Osteoblast (primary cell): ENCODE measurements around the gene MED13L. TPM values are rescaled to one million over a fixed set of nuclear protein-coding genes. Genes with fewer than 3 reads are reported as not detected.

Experiments
- DNase-seq: peaks from one replicate; pipeline ENCODE4 v3.0.0; 2011; ENCODE audit warnings: low spot score, mixed read lengths; ENCODE audit not compliant: insufficient read length; ENCODE audit errors: missing footprints
- H2AFZ ChIP-seq: 2 replicates; pipeline ENCODE4 v1.6.0; 2011; ENCODE audit warnings: mild to moderate bottlenecking, low read length
- H3K27ac ChIP-seq: 2 replicates; pipeline ENCODE4 v1.5.1; 2011; ENCODE audit warnings: mild to moderate bottlenecking, low read depth, low read length, moderate library complexity
- H3K27me3 ChIP-seq: 2 replicates; pipeline ENCODE4 v1.6.0; 2012; ENCODE audit warnings: mild to moderate bottlenecking, control low read depth, inconsistent platforms, low read length, moderate library complexity; ENCODE audit not compliant: insufficient read depth
- H3K36me3 ChIP-seq: 2 replicates; pipeline ENCODE4 v1.5.1; 2011; ENCODE audit warnings: mild to moderate bottlenecking, low read length, control low read depth, moderate library complexity; ENCODE audit not compliant: insufficient read depth
- H3K4me1 ChIP-seq: 2 replicates; pipeline ENCODE4 v1.5.1; 2011; ENCODE audit warnings: mild to moderate bottlenecking, low read length, control low read depth, moderate library complexity; ENCODE audit not compliant: insufficient read depth
- H3K4me2 ChIP-seq: 2 replicates; pipeline ENCODE4 v1.6.0; 2011; ENCODE audit warnings: mild to moderate bottlenecking, low read length; ENCODE audit not compliant: insufficient read depth
- H3K4me3 ChIP-seq: fragments of 200-600 bp; sonication (generic); 3 replicates; pipeline ENCODE4 v1.5.1; 2012; ENCODE audit warnings: mild to moderate bottlenecking, low read length, inconsistent platforms; ENCODE audit not compliant: insufficient read depth
- H3K79me2 ChIP-seq: 2 replicates; pipeline ENCODE4 v1.6.0; 2012; ENCODE audit warnings: mild to moderate bottlenecking, low read length, control low read depth, inconsistent platforms; ENCODE audit not compliant: insufficient read depth
- H3K9me3 ChIP-seq: 2 replicates; pipeline ENCODE4 v1.5.1; 2011; ENCODE audit warnings: low read depth, low read length, control low read depth
- H4K20me1 ChIP-seq: 2 replicates; pipeline ENCODE4 v1.6.0; 2012; ENCODE audit warnings: mild to moderate bottlenecking, low read length, control low read depth; ENCODE audit not compliant: insufficient read depth
- total RNA-seq: library from RNA; depleted of rRNA; stranded (reverse); fragments of >200 nt; gene quantifications from 2 replicates; pipeline ENCODE4 v1.2.3, GENCODE V29; 2012
- TF ChIP-seq, protein P1 (sequence below): IDR thresholded peaks from 2 replicates; pipeline ENCODE4 v1.5.1; 2011; ENCODE audit warnings: mild to moderate bottlenecking, low read depth, low read length, moderate library complexity; ENCODE audit errors: extremely low read depth

The MED13L gene
- total RNA-seq, 1 donor = 359 TPM

DNA sequence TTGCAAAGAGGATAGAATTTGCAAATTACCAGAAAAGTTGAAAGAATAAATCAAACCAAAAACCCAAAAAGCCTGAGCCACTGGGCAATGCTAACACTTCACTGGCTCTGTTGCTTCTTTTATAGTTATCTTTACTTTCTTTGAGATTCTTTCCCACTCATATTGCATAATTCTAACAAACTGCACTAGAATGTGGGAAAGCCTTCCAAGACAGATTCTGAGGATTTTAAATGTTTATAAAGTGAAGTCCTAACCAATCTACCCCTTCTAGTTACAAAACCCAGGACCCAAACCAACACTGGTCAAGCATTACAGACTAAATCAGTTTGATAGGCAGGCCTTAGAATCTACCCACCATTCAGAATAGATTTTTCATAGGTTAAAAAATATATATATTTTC lies 150.9 kb downstream of the MED13L start:
- TF ChIP-seq, protein P1, sequence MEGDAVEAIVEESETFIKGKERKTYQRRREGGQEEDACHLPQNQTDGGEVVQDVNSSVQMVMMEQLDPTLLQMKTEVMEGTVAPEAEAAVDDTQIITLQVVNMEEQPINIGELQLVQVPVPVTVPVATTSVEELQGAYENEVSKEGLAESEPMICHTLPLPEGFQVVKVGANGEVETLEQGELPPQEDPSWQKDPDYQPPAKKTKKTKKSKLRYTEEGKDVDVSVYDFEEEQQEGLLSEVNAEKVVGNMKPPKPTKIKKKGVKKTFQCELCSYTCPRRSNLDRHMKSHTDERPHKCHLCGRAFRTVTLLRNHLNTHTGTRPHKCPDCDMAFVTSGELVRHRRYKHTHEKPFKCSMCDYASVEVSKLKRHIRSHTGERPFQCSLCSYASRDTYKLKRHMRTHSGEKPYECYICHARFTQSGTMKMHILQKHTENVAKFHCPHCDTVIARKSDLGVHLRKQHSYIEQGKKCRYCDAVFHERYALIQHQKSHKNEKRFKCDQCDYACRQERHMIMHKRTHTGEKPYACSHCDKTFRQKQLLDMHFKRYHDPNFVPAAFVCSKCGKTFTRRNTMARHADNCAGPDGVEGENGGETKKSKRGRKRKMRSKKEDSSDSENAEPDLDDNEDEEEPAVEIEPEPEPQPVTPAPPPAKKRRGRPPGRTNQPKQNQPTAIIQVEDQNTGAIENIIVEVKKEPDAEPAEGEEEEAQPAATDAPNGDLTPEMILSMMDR = no peak
- Histone ChIP-seq H3K27me3 (no peaks in the 10 kb centered on the region), H3K9me3 (no peaks in the 10 kb centered on the region), H4K20me1 (peaks cover 82% of the 10 kb centered on the region), H3K4me2 (no peak overlapping the region), H3K27ac (no peak overlapping the region), H2AFZ (no peak overlapping the region), H3K79me2 (peaks cover 95% of the 10 kb centered on the region), H3K4me1 (peaks cover 55% of the 10 kb centered on the region), H3K4me3 (no peak overlapping the region), H3K36me3 (no peaks in the 10 kb centered on the region)
- peak; percentile 69 for DNase-seq

DNA sequence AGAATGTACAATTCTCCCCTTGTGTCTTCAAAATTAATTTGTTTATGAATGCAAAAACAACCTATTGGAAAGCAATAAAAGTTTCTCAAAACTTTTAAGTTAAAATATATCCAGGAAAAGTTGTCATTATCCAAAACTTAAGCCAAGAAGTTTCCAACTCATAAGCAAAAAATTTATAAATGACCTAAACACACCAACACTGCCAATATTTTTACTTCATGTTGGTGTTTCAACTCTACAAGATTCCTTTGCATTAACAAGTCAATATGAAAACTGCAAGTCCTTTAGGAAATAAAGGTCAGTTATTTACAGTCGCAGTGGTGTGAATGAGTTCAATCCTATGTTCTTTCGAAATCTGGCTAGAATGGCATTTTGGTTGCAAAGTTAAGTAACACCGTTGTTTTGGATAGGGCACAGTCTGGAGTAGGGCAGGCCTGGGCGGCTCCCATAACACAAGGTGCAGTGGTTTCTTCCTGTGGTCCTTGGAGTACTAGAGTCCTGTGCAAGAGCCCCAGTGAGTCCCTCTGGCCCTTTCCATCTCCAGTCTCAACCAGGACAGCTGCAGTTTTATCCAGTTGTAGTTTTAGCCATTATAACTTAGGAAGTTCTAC lies 151.4 kb downstream of the MED13L start:
- Histone ChIP-seq H3K27me3 (no peaks in the 10 kb centered on the region), H4K20me1 (peaks cover 80% of the 10 kb centered on the region), H3K4me3 (no peak overlapping the region), H3K9me3 (no peaks in the 10 kb centered on the region), H3K4me1 (peaks cover 60% of the 10 kb centered on the region), H3K4me2 (peak overlapping the region; percentile 57), H3K27ac (no peak overlapping the region), H2AFZ (no peak overlapping the region), H3K36me3 (no peaks in the 10 kb centered on the region), H3K79me2 (peaks cover 95% of the 10 kb centered on the region)
- no peak for DNase-seq
- TF ChIP-seq, protein P1 = no peak

DNA sequence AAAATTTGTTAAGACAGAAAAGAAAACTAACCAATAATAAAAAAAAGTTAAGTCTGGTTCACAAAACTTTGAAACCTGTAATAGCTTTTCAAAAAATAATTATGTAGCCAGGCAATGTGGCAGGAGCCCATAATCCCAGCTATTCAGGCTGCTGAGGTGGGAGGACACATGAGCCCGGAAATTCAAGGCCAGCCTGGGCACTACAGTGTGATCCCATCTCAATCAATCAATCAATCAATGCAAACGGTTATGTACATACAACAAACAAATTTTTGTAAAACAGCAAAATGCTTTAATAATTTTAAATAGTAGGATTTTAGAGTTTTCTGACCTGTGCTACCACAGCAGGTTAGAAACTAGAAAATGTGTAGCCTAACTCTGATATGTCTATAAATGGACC lies 152.4 kb downstream of the MED13L start:
- no peak overlapping the region for H3K4me3 ChIP-seq
- no peak overlapping the region for H3K27ac ChIP-seq
- H3K79me2 ChIP-seq = peaks cover 95% of the 10 kb centered on the region
- H2AFZ ChIP-seq = no peak overlapping the region
- peaks cover 70% of the 10 kb centered on the region for H4K20me1 ChIP-seq
- no peaks in the 10 kb centered on the region for H3K9me3 ChIP-seq
- H3K27me3 ChIP-seq = no peaks in the 10 kb centered on the region
- no peak for DNase-seq
- peaks cover 58% of the 10 kb centered on the region for H3K4me1 ChIP-seq
- no peaks in the 10 kb centered on the region for H3K36me3 ChIP-seq
- H3K4me2 ChIP-seq = no peak overlapping the region
- TF ChIP-seq, protein P1 = no peak

DNA sequence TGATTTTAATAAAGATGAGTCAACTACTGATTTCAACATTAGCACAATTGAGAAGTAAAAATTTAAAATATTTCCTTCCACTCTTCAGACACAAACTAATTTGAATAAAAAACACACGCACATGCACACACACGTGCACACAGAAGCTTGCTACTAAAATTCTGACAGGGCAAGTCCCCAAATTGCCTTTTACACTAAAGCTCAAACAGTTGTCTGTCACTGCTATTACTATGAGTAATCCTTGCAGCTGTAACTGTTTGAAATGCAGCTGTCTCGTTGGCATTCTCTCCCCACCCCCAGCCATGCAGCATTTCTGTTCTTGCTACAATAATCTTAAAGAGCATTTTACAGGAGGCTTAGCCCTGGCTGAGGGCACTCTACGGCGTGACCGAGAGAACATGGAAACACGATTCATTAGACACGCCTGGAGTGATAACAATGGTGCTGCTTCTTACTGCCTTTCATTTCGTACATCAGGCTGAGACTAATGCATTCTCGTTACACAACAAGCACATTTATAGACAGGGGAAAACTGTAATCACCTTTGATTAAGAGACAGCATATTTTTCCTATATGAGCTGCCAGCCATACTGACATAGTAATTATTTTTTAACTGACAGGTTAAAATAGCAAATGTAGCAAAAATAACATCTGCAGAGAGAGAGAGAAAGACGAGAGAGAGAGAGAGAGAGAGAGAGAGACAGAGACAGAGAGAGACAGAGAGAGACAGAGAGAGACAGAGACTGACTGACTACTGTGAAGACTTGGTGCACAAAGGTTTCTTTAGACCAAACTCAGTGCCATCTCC lies 153.8 kb downstream of the MED13L start:
- Histone ChIP-seq H3K27ac (peak overlapping the region; percentile 54), H3K9me3 (no peaks in the 10 kb centered on the region), H3K79me2 (peaks cover 94% of the 10 kb centered on the region), H3K4me3 (peak overlapping the region; percentile 48), H3K36me3 (no peaks in the 10 kb centered on the region), H4K20me1 (peaks cover 68% of the 10 kb centered on the region), H3K4me1 (peaks cover 57% of the 10 kb centered on the region), H3K27me3 (no peaks in the 10 kb centered on the region), H2AFZ (no peak overlapping the region), H3K4me2 (peak overlapping the region; percentile 77)
- TF ChIP-seq, protein P1 = no peak
- DNase-seq = no peak
